GM12873 (cell line): ENCODE data around the gene CASKIN2.

ENCODE experiments used
- CTCF ChIP-seq: IDR thresholded peaks from 2 replicates; pipeline ENCODE4 v1.5.1; 2012; ENCODE audit warnings: low read depth, mild to moderate bottlenecking, moderate library complexity, low read length, control low read depth; ENCODE audit not compliant: insufficient read depth; ENCODE audit errors: missing control alignments

CASKIN2 gene

GRCh38 chr17:75531721-75532072 lies 16.4 kb upstream of the CASKIN2 start:
- TF ChIP-seq CTCF, result no peak

- TF ChIP-seq CTCF, result no peak
Observed at GRCh38 chr17:75530837-75531720, 15.7 kb upstream of the CASKIN2 start.

- TF ChIP-seq CTCF, result no peak
Observed at GRCh38 chr17:75526555-75527270, 11.4 kb upstream of the CASKIN2 start.

- TF ChIP-seq CTCF, result no peak
Observed at GRCh38 chr17:75525806-75526554, 10.6 kb upstream of the CASKIN2 start.

- peak; percentile 48 for TF ChIP-seq CTCF
Observed at GRCh38 chr17:75524970-75525805, 9.9 kb upstream of the CASKIN2 start, which contains the start of gene LLGL2. LLGL2 (plus strand) TSS chr17:75525697; CDS start chr17:75543427, 17,730 bp downstream.

GRCh38 chr17:75524269-75524969 lies 9.1 kb upstream of the CASKIN2 start:
- no peak for TF ChIP-seq CTCF
